Spleen (tissue), 11 donors: Measurements from ENCODE around the gene SPATA25. TPM values are rescaled to one million over a fixed set of nuclear protein-coding genes. Genes with fewer than 3 reads are reported as not detected.
A peak's percentile ranks its signal among the peaks of the same experiment; 100 is the strongest.

Source experiments
- DNase-seq: peaks from one replicate; pipeline ENCODE4 v3.0.0-alpha.2; 2020
- H3K27ac ChIP-seq, 8 donors: fragments of 200-600 bp; sonication (generic) in 7 of 8; 1 replicate in 4 of 8; 2 replicates in 4 of 8; pipeline versions ENCODE4 v1.5.0 to v1.8.0; 2016 to 2021; ENCODE audit warnings: inconsistent platforms in 4 of 8, mild to moderate bottlenecking in 4 of 8, moderate library complexity in 1 of 8
- H3K27me3 ChIP-seq, 7 donors: fragments of 200-600 bp; sonication (generic) in 6 of 7; replicated peaks in 1 of 7; 1 replicate in 4 of 7; 2 replicates in 3 of 7; pipeline versions ENCODE4 v1.5.0 to v1.8.0; 2016 to 2021; ENCODE audit warnings: inconsistent platforms in 3 of 7, mild to moderate bottlenecking in 1 of 7
- H3K36me3 ChIP-seq, 6 donors: fragments of 200-600 bp; sonication (generic) in 5 of 6; 1 replicate in 4 of 6; 2 replicates in 2 of 6; pipeline versions ENCODE4 v1.5.0 to v1.8.0; 2016 to 2021; ENCODE audit warnings: inconsistent platforms in 2 of 6
- H3K4me1 ChIP-seq, 6 donors: fragments of 200-600 bp; sonication (generic) in 5 of 6; 1 replicate in 3 of 6; 2 replicates in 3 of 6; pipeline versions ENCODE4 v1.5.0 to v1.8.0; 2016 to 2021; ENCODE audit warnings: inconsistent platforms in 3 of 6
- H3K4me3 ChIP-seq, 8 donors: fragments of 200-600 bp; sonication (generic) in 7 of 8; 1 replicate in 4 of 8; 2 replicates in 4 of 8; pipeline versions ENCODE4 v1.5.0 to v1.8.0; 2016 to 2021; ENCODE audit warnings: inconsistent platforms in 4 of 8, mild to moderate bottlenecking in 4 of 8, moderate library complexity in 2 of 8
- H3K9me3 ChIP-seq, 8 donors: fragments of 200-600 bp; sonication (generic) in 7 of 8; 1 replicate in 4 of 8; 2 replicates in 4 of 8; pipeline versions ENCODE4 v1.5.0 to v1.8.0; 2016 to 2021; ENCODE audit warnings: inconsistent platforms in 4 of 8
- CTCF ChIP-seq, 11 experiments: fragments of 200-600 bp in 7 of 11; fragments of 450-650 bp in 4 of 11; sonication (generic) in 4 of 11; IDR thresholded peaks in 8 of 11; conservative IDR thresholded peaks in 3 of 11; 1 replicate in 7 of 11; 2 replicates in 4 of 11; pipeline versions ENCODE4 v1.4.0 to v1.8.0; 2016 to 2021; ENCODE audit warnings: antibody characterized with exemption in 11 of 11, inconsistent platforms in 4 of 11, mild to moderate bottlenecking in 1 of 11
- POLR2A ChIP-seq, 3 donors: fragments of 450-650 bp; IDR thresholded peaks; one replicate each; pipeline ENCODE4 v1.5.1; 2017; ENCODE audit warnings: antibody characterized with exemption in 3 of 3, mild to moderate bottlenecking in 1 of 3
- POLR2AphosphoS5 ChIP-seq, 3 donors: sonication (generic); formaldehyde crosslinking; IDR thresholded peaks; one replicate each; pipeline ENCODE4 v1.5.1; 2017; ENCODE audit warnings: antibody characterized with exemption in 3 of 3
- WGBS, 5 donors: extraction: QIAGEN DNeasy Blood & Tissue Kit in 3 of 5; methylation state at CpG; one replicate each; pipeline versions ENCODE4 v1.1.5 to v1.1.7; 2013 to 2018; 5-methylcytosine and 5-hydroxymethylcytosine counted together
- intact Hi-C: fragments of 100-400 bp; cut with DNase I; formaldehyde crosslinking; loops from one replicate; pipeline ENCODE4 v1.15.0; 2023; ENCODE audit warnings: low total_unique reads
- polyA plus RNA-seq, 3 donors: library from polyadenylated mRNA; stranded (reverse); fragments of 200-250 nt; gene quantifications; one replicate each; pipeline ENCODE4 v1.2.1, GENCODE V29; 2013
- total RNA-seq, 7 donors: library from RNA; depleted of rRNA in 3 of 7; stranded (reverse); fragments of >200 nt in 3 of 7; fragmentation: NEBNext Ultra II Directional in 4 of 7; extraction: Animal tissue kit (Norgen Biotek cat#: 25700) in 4 of 7; gene quantifications; one replicate each; pipeline versions ENCODE4 v1.1.0 to v1.2.1, GENCODE V29; 2016 to 2021
- donor health status: healthy with polysubstance abuse.
- donor health status: DM: no; HTN: no; CAD: no; lungs with moderate emphysema.
- donor health status: DM: no; HTN: no; CAD: no.
- donor health status: Bipolar disorder and iron deficiency.
- donor health status: healthy.
- donor health status: DM: no; HTN: no; CAD: no.
- donor health status: DM: yes; HTN: yes; CAD: no.

The SPATA25 gene
- total and polyA plus RNA-seq, 10 donors = 0.41 to 11.5 (median 3.0) TPM

GRCh38 chr20:45850238-45850637 lies 37.2 kb downstream of the SPATA25 start:
- Histone ChIP-seq H3K9me3 (no peaks in the 10 kb centered on the region), H3K36me3 (peaks cover 0 to 100% (median 56%) of the 10 kb centered on the region in 6 donors), H3K4me3 (no peak overlapping the region), H3K27me3 (no peaks in the 10 kb centered on the region), H3K27ac (no peak overlapping the region), H3K4me1 (peaks cover 6 to 37% (median 12%) of the 10 kb centered on the region in 6 donors)
- no peak for TF ChIP-seq CTCF (IDR thresholded peaks at IDR 0.05 in 8 of 11, conservative IDR thresholded peaks at IDR 0.05 in 3 of 11)
- no peak for TF ChIP-seq POLR2A (IDR thresholded peaks at IDR 0.05)
- intact Hi-C loops = no loop called here
- WGBS, 5 donors = 85 to 100% (median 96%) methylated on average over 2 of the region's 2 CpGs
- DNase-seq = no peak

- no peaks in the 10 kb centered on the region for H3K27me3 ChIP-seq
- no peak for TF ChIP-seq POLR2AphosphoS5 (IDR thresholded peaks at IDR 0.05)
- no peak for TF ChIP-seq CTCF (IDR thresholded peaks at IDR 0.05 in 8 of 11, conservative IDR thresholded peaks at IDR 0.05 in 3 of 11)
- TF ChIP-seq POLR2A (IDR thresholded peaks at IDR 0.05) = no peak
- intact Hi-C loops = no loop called here
- peaks cover 0 to 100% (median 65%) of the 10 kb centered on the region in 6 donors for H3K36me3 ChIP-seq
- DNase-seq = no peak
- no peak overlapping the region for H3K4me3 ChIP-seq
- no peaks in the 10 kb centered on the region for H3K9me3 ChIP-seq
- H3K4me1 ChIP-seq = peaks cover 0 to 26% (median 2%) of the 10 kb centered on the region in 6 donors
- no peak overlapping the region for H3K27ac ChIP-seq
- 93 to 97% (median 95%) methylated on average over 8 of the region's 8 CpGs for WGBS, 5 donors
Observed at GRCh38 chr20:45848969-45849582, 38.3 kb downstream of the SPATA25 start.

- Histone ChIP-seq H3K36me3 (peaks cover 0 to 100% (median 68%) of the 10 kb centered on the region in 6 donors), H3K9me3 (no peaks in the 10 kb centered on the region), H3K4me1 (peaks cover 0 to 22% (median under 1%) of the 10 kb centered on the region in 6 donors), H3K27ac (no peak overlapping the region), H3K4me3 (no peak overlapping the region), H3K27me3 (no peaks in the 10 kb centered on the region)
- 94 to 100% (median 96%) methylated on average over 5 to 8 of the region's 8 CpGs for WGBS, 5 donors
- peak in 2 of 3 donors; percentile 23 to 44 for TF ChIP-seq POLR2AphosphoS5 (IDR thresholded peaks at IDR 0.05)
- no peak for TF ChIP-seq CTCF (IDR thresholded peaks at IDR 0.05 in 8 of 11, conservative IDR thresholded peaks at IDR 0.05 in 3 of 11)
- no peak for DNase-seq
- intact Hi-C loops = no loop called here
Observed at GRCh38 chr20:45848421-45848820, 39.0 kb downstream of the SPATA25 start.

- Histone ChIP-seq H3K4me3 (no peak overlapping the region), H3K4me1 (peaks cover 9 to 29% (median 17%) of the 10 kb centered on the region in 6 donors), H3K36me3 (peaks cover 3 to 100% (median 70%) of the 10 kb centered on the region in 6 donors), H3K27me3 (no peaks in the 10 kb centered on the region), H3K27ac (no peak overlapping the region), H3K9me3 (no peaks in the 10 kb centered on the region)
- intact Hi-C loops = no loop called here
- TF ChIP-seq POLR2A (IDR thresholded peaks at IDR 0.05) (no peak), CTCF (IDR thresholded peaks at IDR 0.05 in 8 of 11, conservative IDR thresholded peaks at IDR 0.05 in 3 of 11) (no peak), POLR2AphosphoS5 (IDR thresholded peaks at IDR 0.05) (no peak)
- DNase-seq = peak; percentile 2
Observed at GRCh38 chr20:45845452-45845851, 42.0 kb downstream of the SPATA25 start.
